K562 (cell line): Measurements from ENCODE around the gene SFT2D2. TPM values are rescaled to one million over a fixed set of nuclear protein-coding genes. Genes with fewer than 3 reads are reported as not detected.

Experiments
- ATAC-seq: fragments of 200-7000 bp; cut with Tn5 transposase; 3 replicates; pipeline ENCODE4 v1.9.1; 2020; ENCODE audit warnings: moderate library complexity
- BruUV-seq: library from RNA; stranded (reverse); fragments of 400-500 nt; replicated peaks from 2 replicates; lab custom pipeline; 2021; lab: Mats Ljungman, UMichigan
- CTCF ChIA-PET: fragments of 300-600 bp; formaldehyde crosslinking; extraction: SDS; loops from one replicate; lab custom pipeline; 2021; ENCODE audit warnings: low intra/inter-chr PET ratio; lab: Yijun Ruan, JAX
- POLR2A ChIA-PET: fragments of 300-600, 350-650 bp; sonication (Branson Sonifier 250); formaldehyde crosslinking; extraction: SDS; loops from one replicate; lab custom pipeline; 2021; ENCODE audit warnings: antibody characterized with exemption, inconsistent platforms; lab: Yijun Ruan, JAX
- DNase-seq, 4 experiments: peaks; one replicate each; pipeline versions ENCODE4 v3.0.0 to v3.0.0-alpha.2; 2011 to 2018; ENCODE audit warnings: low spot score in 3 of 4, mixed read lengths in 3 of 4; ENCODE audit errors: extremely low read depth in 1 of 4
- FAIRE-seq: peaks from 2 replicates; lab custom pipeline; 2011; peaks lifted over from hg19 to GRCh38; lab: Jason Lieb, UNC
- H2AFZ ChIP-seq: 2 replicates; pipeline ENCODE4 v1.6.0; 2011; ENCODE audit warnings: low read depth, low read length, control low read depth, inconsistent platforms
- H3K27ac ChIP-seq: fragments of 200-600 bp; 3 replicates; pipeline ENCODE4 v1.8.0; 2011; ENCODE audit warnings: low read depth, mild to moderate bottlenecking, control low read depth, inconsistent platforms, low read length, moderate library complexity, mixed read lengths; ENCODE audit errors: extremely low read depth
- H3K27me3 ChIP-seq, 2 experiments: fragments of 300-600 bp in 1 of 2; 2 replicates in 1 of 2; 3 replicates in 1 of 2; pipeline versions ENCODE4 v1.6.0 to v1.8.0; 2011; ENCODE audit warnings: inconsistent platforms in 2 of 2, low read length in 2 of 2, mild to moderate bottlenecking in 1 of 2, mixed read lengths in 1 of 2, moderate library complexity in 1 of 2; ENCODE audit not compliant: control insufficient read depth in 2 of 2, insufficient read depth in 2 of 2
- H3K36me3 ChIP-seq: fragments of 300-600 bp; 3 replicates; pipeline ENCODE4 v1.8.0; 2011; ENCODE audit warnings: mild to moderate bottlenecking, low read length, inconsistent platforms; ENCODE audit not compliant: control insufficient read depth, insufficient read depth
- H3K4me1 ChIP-seq, 2 experiments: fragments of 200-600 bp in 1 of 2; replicated peaks in 1 of 2; 2 replicates in 1 of 2; 3 replicates in 1 of 2; pipeline versions ENCODE4 v1.5.1 to v1.8.0; 2011; ENCODE audit warnings: inconsistent platforms in 2 of 2, low read length in 2 of 2, mild to moderate bottlenecking in 1 of 2, mixed read lengths in 1 of 2, moderate library complexity in 1 of 2; ENCODE audit not compliant: control insufficient read depth in 2 of 2, insufficient read depth in 2 of 2
- H3K4me2 ChIP-seq: 2 replicates; pipeline ENCODE4 v1.6.1; 2011; ENCODE audit warnings: low read length, control low read depth, inconsistent platforms, mixed read lengths; ENCODE audit not compliant: insufficient read depth
- H3K4me3 ChIP-seq: fragments of 200-600 bp; sonication (generic), shearing (Covaris generic); 2 replicates; pipeline ENCODE4 v1.5.1; 2016; ENCODE audit warnings: control low read depth, inconsistent platforms
- H3K79me2 ChIP-seq: fragments of 200-600 bp; 3 replicates; pipeline ENCODE4 v1.8.0; 2011; ENCODE audit warnings: low read length, inconsistent platforms; ENCODE audit not compliant: control insufficient read depth, insufficient read depth
- H3K9ac ChIP-seq, 2 experiments: 2 replicates each; pipeline versions ENCODE4 v1.6.0 to v1.6.1; 2011; ENCODE audit warnings: low read depth in 2 of 2, low read length in 2 of 2, control low read depth in 1 of 2, inconsistent platforms in 1 of 2, mild to moderate bottlenecking in 1 of 2, mixed read lengths in 1 of 2; ENCODE audit not compliant: insufficient read depth in 1 of 2
- H3K9me1 ChIP-seq: one replicate; pipeline ENCODE4 v1.6.0; 2011; ENCODE audit warnings: inconsistent platforms, mild to moderate bottlenecking, low read length, moderate library complexity; ENCODE audit not compliant: control insufficient read depth, insufficient read depth
- H3K9me3 ChIP-seq: replicated peaks from 2 replicates; pipeline ENCODE4 v1.5.1; 2011; ENCODE audit warnings: low read depth, low read length, inconsistent platforms; ENCODE audit not compliant: control insufficient read depth, insufficient read depth
- H4K20me1 ChIP-seq: replicated peaks from 2 replicates; pipeline ENCODE4 v1.6.1; 2011; ENCODE audit warnings: low read length, inconsistent platforms, mixed read lengths; ENCODE audit not compliant: control insufficient read depth, insufficient read depth
- BDP1 ChIP-seq: IDR thresholded peaks from 3 replicates; pipeline ENCODE4 v1.6.1; 2011; ENCODE audit not compliant: insufficient read length, insufficient read depth
- FOXP1 ChIP-seq: sonication (generic); formaldehyde crosslinking; IDR thresholded peaks from 2 replicates; pipeline ENCODE4 v1.8.0; 2022; ENCODE audit warnings: mild to moderate bottlenecking, missing genetic modification reagents
- HSF4 ChIP-seq: fragments of 250-450 bp; sonication (Bioruptor Pico); IDR thresholded peaks from 2 replicates; pipeline ENCODE4 v2.1.2; 2022; ENCODE audit warnings: mild to moderate bottlenecking, moderate library complexity, borderline replicate concordance
- STAG1 ChIP-seq: sonication (generic); formaldehyde crosslinking; IDR thresholded peaks from 2 replicates; pipeline ENCODE4 v1.5.0; 2020; ENCODE audit warnings: missing genetic modification reagents, borderline replicate concordance
- ZKSCAN8 ChIP-seq: fragments of 200-800 bp; sonication (Bioruptor generic); IDR thresholded peaks from 2 replicates; pipeline ENCODE4 v1.6.1; 2016; ENCODE audit warnings: missing genetic modification characterization, missing compliant biosample characterization
- WGBS: fragments of 100-300 bp; shearing (Covaris generic); methylation state at CpG from one replicate; pipeline ENCODE4 v1.1.6; 2016; ENCODE audit warnings: low coverage, mixed read lengths; ENCODE audit not compliant: insufficient coverage; ENCODE audit errors: missing lambda C conversion rate; 5-methylcytosine and 5-hydroxymethylcytosine counted together
- in situ Hi-C: fragments of 300-500 bp; cut with MboI; formaldehyde crosslinking; loops from 4 replicates; pipeline ENCODE4 v1.15.0; 2018; ENCODE audit warnings: inconsistent platforms, mixed read lengths
- intact Hi-C: fragments of 100-400 bp; cut with micrococcal nuclease; formaldehyde crosslinking; loops from 2 replicates; pipeline ENCODE4 v1.14.2; 2022
- polyA plus RNA-seq, 8 experiments: library from polyadenylated mRNA; depleted of rRNA in 4 of 8; stranded (reverse) in 5 of 8; unstranded in 3 of 8; fragments of >200 nt; fragmentation: Nextera tagmentation in 2 of 8; fragmentation: Illumina TruSeq in 1 of 8; extraction: Ambion mirVana in 2 of 8; extraction: Trizol in 1 of 8; gene quantifications; 2 replicates each; pipeline versions ENCODE4 v1.2.1 to v1.2.3, GENCODE V29; 2011 to 2014; ENCODE audit warnings: inconsistent platforms in 1 of 8, missing spikeins in 1 of 8
- total RNA-seq, 7 experiments: library from RNA; depleted of rRNA in 6 of 7; stranded (reverse); fragments of >200 nt in 6 of 7; fragmentation: Illumina TruSeq in 2 of 7; extraction: Trizol in 2 of 7; gene quantifications; 2 replicates each; pipeline versions ENCODE4 v1.2.1 to v1.2.3, GENCODE V29; 2011 to 2021; ENCODE audit warnings: low replicate concordance in 1 of 7

Gene SFT2D2
- total and polyA plus RNA-seq, 9 of the 15 experiments (the other 6 are each of a cell fraction or from before 2014, with no cell fraction given) = 3.4 to 50.1 (median 21.6) TPM

DNA sequence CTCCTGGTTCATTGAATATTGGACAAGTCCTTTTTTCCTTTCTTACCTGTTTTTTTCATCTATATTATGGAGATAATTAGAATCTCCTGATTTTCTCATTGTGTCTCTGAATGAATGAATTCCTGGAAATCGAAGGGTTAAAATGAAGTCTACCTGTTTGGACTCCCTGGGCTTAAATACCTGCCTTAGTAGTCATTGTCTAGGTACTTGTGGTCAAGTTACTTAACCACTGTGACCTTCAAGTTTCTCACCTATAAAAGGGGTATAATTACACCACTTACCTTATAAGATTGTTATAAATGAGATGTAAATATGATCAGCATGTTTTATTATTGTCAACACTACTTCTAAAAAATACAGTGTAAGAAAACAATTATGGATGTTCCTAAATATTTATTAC is 45.8 kb downstream of the SFT2D2 start:
- no peaks in the 10 kb centered on the region for H3K79me2 ChIP-seq
- BruUV-seq = no TSS peak
- POLR2A ChIA-PET = interaction anchor here (0.7 to 3.7 kb wide), 2 partner anchors 9 to 46 kb away, joined by 3 to 14 read pairs; partner anchors contain the start of genes SFT2D2 and TBX19
- no peak for FAIRE-seq
- intact Hi-C loops = no loop called here
- no peak for ATAC-seq
- no peak overlapping the region for H3K4me3 ChIP-seq
- H3K9me1 ChIP-seq = no peaks in the 10 kb centered on the region
- H3K27me3 ChIP-seq = no peaks in the 10 kb centered on the region
- H3K9ac ChIP-seq = no peak overlapping the region
- no peak for TF ChIP-seq BDP1
- TF ChIP-seq STAG1 (CRISPR knock-in tag) = no peak
- TF ChIP-seq HSF4 (CRISPR knock-in tag) = no peak
- TF ChIP-seq, all 486 proteins: peak for 0
- in situ Hi-C loops = no loop called here
- H2AFZ ChIP-seq = no peak overlapping the region
- H3K4me1 ChIP-seq = no peaks in the 10 kb centered on the region; a peak in 1 of 5 replicates
- no peaks in the 10 kb centered on the region for H3K36me3 ChIP-seq
- no peaks in the 10 kb centered on the region for H3K9me3 ChIP-seq
- H4K20me1 ChIP-seq = no peaks in the 10 kb centered on the region
- H3K27ac ChIP-seq = no peak overlapping the region
- WGBS = 4% methylated on average over 1 of the region's 1 CpG
- no peak for DNase-seq
- no peak overlapping the region for H3K4me2 ChIP-seq
- CTCF ChIA-PET = no interaction called here

- TF ChIP-seq FOXP1 = no peak
- no peak for TF ChIP-seq ZKSCAN8 (CRISPR knock-in tag)
- H3K79me2 ChIP-seq = no peaks in the 10 kb centered on the region
- no TSS peak for BruUV-seq
- H3K4me1 ChIP-seq = no peaks in the 10 kb centered on the region; a peak in 1 of 5 replicates
- 33% methylated on average over 1 of the region's 1 CpG for WGBS
- FAIRE-seq (no peak), DNase-seq (no peak), ATAC-seq (no peak)
- ChIA-PET CTCF (no interaction called here), POLR2A (no interaction called here)
- no peak overlapping the region for H3K4me3 ChIP-seq
- no peaks in the 10 kb centered on the region for H3K27me3 ChIP-seq
- H2AFZ ChIP-seq = no peak overlapping the region
- H4K20me1 ChIP-seq = no peaks in the 10 kb centered on the region
- no peak overlapping the region for H3K9ac ChIP-seq
- no peaks in the 10 kb centered on the region for H3K9me3 ChIP-seq
- H3K36me3 ChIP-seq = no peaks in the 10 kb centered on the region
- intact Hi-C loops (no loop called here), in situ Hi-C loops (no loop called here)
- no peak overlapping the region for H3K4me2 ChIP-seq
- no peaks in the 10 kb centered on the region for H3K9me1 ChIP-seq
- H3K27ac ChIP-seq = no peak overlapping the region
These were observed 47.8 kb downstream of the SFT2D2 start for GRCh38 chr1:168273575-168273974.
